AG04449 (cell line): Measurements from ENCODE around the gene TMEM222.
"Not testable (repeated sequence)": the region's sequence is repeated elsewhere in the genome, so short reads cannot be mapped to it uniquely, and the experiment has no call there.

Experiments
- CTCF ChIA-PET: fragments of 350-600 bp; formaldehyde crosslinking; extraction: SDS; loops from one replicate; lab custom pipeline; 2021; ENCODE audit warnings: antibody characterized with exemption; lab: Yijun Ruan, JAX
- POLR2A ChIA-PET: fragments of 400-600, 350-600 bp; formaldehyde crosslinking; extraction: SDS; loops from one replicate; lab custom pipeline; 2020; ENCODE audit warnings: antibody characterized with exemption, inconsistent platforms; lab: Yijun Ruan, JAX
- DNase-seq: peaks from one replicate; pipeline ENCODE4 v3.0.0-alpha.2; 2010; ENCODE audit warnings: low read depth, low spot score
- H3K4me3 ChIP-seq: 2 replicates; pipeline ENCODE4 v1.5.1; 2011; ENCODE audit warnings: low read depth, mild to moderate bottlenecking, control low read depth, low read length
- CTCF ChIP-seq: IDR thresholded peaks from one replicate; pipeline ENCODE4 v1.5.1; 2011; ENCODE audit warnings: mild to moderate bottlenecking, moderate library complexity, low read length, control low read depth, inconsistent platforms; ENCODE audit not compliant: insufficient read depth; ENCODE audit errors: missing control alignments

The TMEM222 gene

GRCh38 chr1:27383661-27384060, 61.7 kb downstream of the TMEM222 start:
- TF ChIP-seq CTCF, result no peak
- POLR2A ChIA-PET, result interaction anchor here (1.4 kb wide), 1 partner anchor 83 kb away, joined by 4 read pairs; no protein-coding TSS in a partner anchor
- no peak overlapping the region for H3K4me3 ChIP-seq
- CTCF ChIA-PET, result interaction anchor here (0.9 to 15.9 kb wide), 8 partner anchors 12 to 281 kb away, joined by 3 to 442 read pairs (median 8); partner anchors contain the start of gene MAP3K6
- no peak for DNase-seq

GRCh38 chr1:27384797-27385196, 62.8 kb downstream of the TMEM222 start:
- POLR2A ChIA-PET, result interaction anchor here (1.4 kb wide), 1 partner anchor 85 kb away, joined by 4 read pairs; no protein-coding TSS in a partner anchor
- H3K4me3 ChIP-seq, result not testable (repeated sequence)
- CTCF ChIA-PET, result interaction anchor here (0.9 to 15.9 kb wide), 6 partner anchors 12 to 277 kb away, joined by 3 to 442 read pairs (median 18); partner anchors contain the start of gene MAP3K6

More at GRCh38 chr1:27384797-27385196, 62.8 kb downstream of the TMEM222 start:
- DNase-seq, result not testable (repeated sequence)
